ENCODE data around the gene C1QL3.

Gene C1QL3

DNA sequence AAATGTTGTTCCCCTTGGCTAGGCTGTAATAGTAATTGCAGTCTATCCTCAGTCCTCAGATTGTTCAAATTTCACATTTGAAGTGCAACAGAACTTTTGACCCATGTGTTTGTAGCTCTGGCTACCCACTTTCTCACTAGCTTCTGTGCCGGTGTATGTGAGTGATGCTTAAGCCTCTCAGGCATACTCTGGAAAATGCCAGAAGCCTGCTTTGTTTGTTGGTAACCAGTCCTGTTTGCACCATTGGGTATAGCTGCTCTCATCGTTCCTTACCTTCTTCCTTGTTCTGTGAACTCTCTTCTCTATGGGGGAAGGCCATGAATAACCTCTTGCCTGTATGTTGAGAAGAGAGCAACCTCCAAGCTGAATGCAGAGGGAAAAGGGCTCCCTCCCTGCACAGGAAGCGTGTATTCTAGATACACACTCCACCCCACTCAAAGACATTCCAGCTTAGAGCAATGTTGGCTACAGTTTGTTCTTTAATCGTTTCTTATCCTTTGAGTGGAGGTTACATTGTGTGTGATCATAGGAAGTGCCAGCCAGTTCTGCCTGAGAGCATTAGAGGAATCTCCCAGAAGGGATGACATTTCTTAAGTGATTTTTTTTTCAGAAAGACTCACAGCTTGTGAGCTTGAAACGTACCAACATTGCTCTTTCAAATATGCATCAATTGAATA is 40.5 kb downstream of the C1QL3 start:
- no peak for DNase-seq (ENCODE audit: extremely low read depth, low read depth)
- TF ChIP-seq, protein P1, sequence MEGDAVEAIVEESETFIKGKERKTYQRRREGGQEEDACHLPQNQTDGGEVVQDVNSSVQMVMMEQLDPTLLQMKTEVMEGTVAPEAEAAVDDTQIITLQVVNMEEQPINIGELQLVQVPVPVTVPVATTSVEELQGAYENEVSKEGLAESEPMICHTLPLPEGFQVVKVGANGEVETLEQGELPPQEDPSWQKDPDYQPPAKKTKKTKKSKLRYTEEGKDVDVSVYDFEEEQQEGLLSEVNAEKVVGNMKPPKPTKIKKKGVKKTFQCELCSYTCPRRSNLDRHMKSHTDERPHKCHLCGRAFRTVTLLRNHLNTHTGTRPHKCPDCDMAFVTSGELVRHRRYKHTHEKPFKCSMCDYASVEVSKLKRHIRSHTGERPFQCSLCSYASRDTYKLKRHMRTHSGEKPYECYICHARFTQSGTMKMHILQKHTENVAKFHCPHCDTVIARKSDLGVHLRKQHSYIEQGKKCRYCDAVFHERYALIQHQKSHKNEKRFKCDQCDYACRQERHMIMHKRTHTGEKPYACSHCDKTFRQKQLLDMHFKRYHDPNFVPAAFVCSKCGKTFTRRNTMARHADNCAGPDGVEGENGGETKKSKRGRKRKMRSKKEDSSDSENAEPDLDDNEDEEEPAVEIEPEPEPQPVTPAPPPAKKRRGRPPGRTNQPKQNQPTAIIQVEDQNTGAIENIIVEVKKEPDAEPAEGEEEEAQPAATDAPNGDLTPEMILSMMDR (IDR thresholded peaks at IDR 0.05; ENCODE audit: low read depth, low read length, missing control alignments): no peak
- H3K4me3 ChIP-seq (replicated peaks; ENCODE audit: low read depth, low read length): no peak overlapping the region

DNA sequence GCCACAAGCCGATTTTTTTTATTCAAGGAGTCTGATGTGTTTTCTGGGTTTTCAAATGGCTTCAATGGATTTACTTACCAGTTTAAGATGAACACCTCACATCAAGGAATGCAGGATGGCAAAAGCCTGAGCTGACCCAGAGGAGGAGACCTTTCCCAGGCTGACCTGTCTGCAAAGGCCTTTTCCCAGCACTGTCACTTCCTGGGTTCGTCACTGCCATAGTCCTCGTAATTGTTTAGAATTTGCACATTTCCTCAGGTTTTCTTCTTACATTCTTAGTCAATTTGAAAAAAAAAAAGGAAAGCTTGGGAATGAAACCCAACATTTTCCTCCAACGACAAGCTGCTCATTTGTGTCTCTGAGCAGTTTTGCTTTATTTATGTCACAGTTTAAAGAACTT is 42.9 kb downstream of the C1QL3 start:
- no peak overlapping the region for H3K4me3 ChIP-seq (replicated peaks; ENCODE audit: low read depth, low read length)
- TF ChIP-seq, protein P1 (IDR thresholded peaks at IDR 0.05; ENCODE audit: low read depth, low read length, missing control alignments): no peak
- no peak for DNase-seq (ENCODE audit: extremely low read depth, low read depth)

DNA sequence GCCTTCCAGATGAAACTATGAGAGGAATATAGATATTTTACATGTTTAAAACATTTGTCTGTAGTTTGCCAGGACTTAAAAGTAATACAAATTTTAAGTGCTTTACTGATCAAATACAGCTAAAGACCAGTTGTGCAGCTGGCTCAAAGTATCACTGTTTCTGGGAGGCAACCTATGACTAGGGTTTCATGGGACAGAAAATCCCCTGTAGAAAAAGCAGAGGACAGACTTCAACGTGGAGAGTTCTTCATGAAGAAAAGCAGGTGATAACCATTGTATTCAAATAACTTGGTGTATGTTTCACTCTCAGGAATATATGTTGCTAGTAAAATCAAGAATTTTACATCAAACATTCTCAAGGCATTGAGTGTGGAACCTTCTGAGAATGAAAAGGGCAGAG is 43.9 kb downstream of the C1QL3 start:
- no peak for DNase-seq (ENCODE audit: extremely low read depth, low read depth)
- no peak overlapping the region for H3K4me3 ChIP-seq (replicated peaks; ENCODE audit: low read depth, low read length)
- TF ChIP-seq, protein P1 (IDR thresholded peaks at IDR 0.05; ENCODE audit: low read depth, low read length, missing control alignments): no peak

DNA sequence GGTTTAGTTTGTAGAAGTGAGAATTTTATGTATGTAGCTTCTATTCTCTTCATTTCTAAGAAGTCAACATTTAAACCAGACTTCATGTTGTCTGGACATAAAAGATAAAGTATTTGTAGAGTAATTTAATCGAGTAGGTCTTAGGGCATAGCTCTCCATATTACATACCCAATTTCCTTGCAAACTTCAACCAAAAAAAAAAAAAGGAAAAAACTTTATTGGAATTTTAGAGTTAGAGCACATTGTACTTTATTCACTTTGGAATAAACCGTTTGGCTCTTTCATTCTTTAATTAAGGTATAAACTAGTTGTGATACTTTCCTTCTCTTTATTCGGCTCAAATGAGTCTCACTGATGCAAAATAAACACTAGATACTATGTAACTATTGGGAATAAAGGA is 48.9 kb downstream of the C1QL3 start:
- no peak overlapping the region for H3K4me3 ChIP-seq (replicated peaks; ENCODE audit: low read depth, low read length)
- TF ChIP-seq, protein P1 (IDR thresholded peaks at IDR 0.05; ENCODE audit: low read depth, low read length, missing control alignments): no peak
- no peak for DNase-seq (ENCODE audit: extremely low read depth, low read depth)

DNA sequence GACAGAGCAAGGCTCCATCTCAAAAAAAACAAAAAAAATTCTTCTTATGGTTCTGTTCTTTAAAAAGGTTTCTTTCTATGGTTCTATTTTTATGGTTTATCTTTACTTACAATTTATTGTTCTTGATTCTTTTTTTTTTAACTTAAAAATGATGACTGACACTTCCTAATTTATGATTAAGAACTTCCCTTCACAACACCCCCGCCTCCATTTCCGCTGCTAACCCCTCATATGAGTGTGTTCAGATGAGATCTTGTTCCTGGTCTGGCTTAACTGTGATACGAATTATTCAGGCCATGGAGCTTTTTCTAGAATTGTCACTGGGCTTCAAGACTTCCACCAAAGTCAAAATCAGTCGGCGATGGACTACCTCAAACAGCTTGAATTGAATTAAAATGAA is 50.9 kb downstream of the C1QL3 start:
- no peak overlapping the region for H3K4me3 ChIP-seq (replicated peaks; ENCODE audit: low read depth, low read length)
- DNase-seq (ENCODE audit: extremely low read depth, low read depth): no peak
- TF ChIP-seq, protein P1 (IDR thresholded peaks at IDR 0.05; ENCODE audit: low read depth, low read length, missing control alignments): no peak

DNA sequence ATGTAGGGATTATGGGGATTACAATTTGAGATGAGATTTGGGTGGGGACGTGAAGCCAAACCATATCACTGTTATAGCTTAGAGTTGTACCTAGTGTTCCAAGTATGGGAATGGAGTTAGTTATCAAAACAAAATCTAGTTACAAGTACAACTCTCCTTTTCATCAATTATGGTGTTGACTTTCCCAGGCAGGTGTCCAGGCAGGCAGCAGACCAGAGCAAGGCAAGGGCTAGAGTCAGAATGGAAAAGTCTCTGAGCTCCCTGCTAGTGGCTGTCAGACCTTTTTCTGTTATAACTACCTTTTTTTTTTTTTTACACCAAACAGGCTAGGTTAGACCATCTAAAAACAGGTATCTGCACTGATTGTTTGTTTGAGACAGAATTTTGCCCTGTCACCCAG is 55.7 kb downstream of the C1QL3 start:
- TF ChIP-seq, protein P1 (IDR thresholded peaks at IDR 0.05; ENCODE audit: low read depth, low read length, missing control alignments): no peak
- no peak for DNase-seq (ENCODE audit: extremely low read depth, low read depth)
- no peak overlapping the region for H3K4me3 ChIP-seq (replicated peaks; ENCODE audit: low read depth, low read length)

Data from HFF-Myc (cell line).